ENCODE data around the gene COA3.

COA3 gene

GRCh38 chr17:42798383-42799380 lies at the start of gene COA3, which contains the start of gene CNTD1:
COA3 (minus strand) TSS chr17:42798704; CDS start chr17:42798681, 23 bp downstream.
CNTD1 (plus strand) TSS chr17:42798861; CDS start chr17:42799068, 207 bp downstream.
- no peak for TF ChIP-seq CTCF (conservative IDR thresholded peaks at IDR 0.05)
- peak within 1 kb of the TSS; percentile 77; the same call in 1 of the 2 replicates for H3K27ac ChIP-seq

- H3K27ac ChIP-seq: no peak overlapping the region
- TF ChIP-seq CTCF (conservative IDR thresholded peaks at IDR 0.05): no peak
Observed at GRCh38 chr17:42848093-42848492, 49.6 kb upstream of the COA3 start.

- TF ChIP-seq CTCF (conservative IDR thresholded peaks at IDR 0.05): no peak
- H3K27ac ChIP-seq: no peak overlapping the region
Observed at GRCh38 chr17:42846594-42847280, 48.2 kb upstream of the COA3 start.

- no peak overlapping the region for H3K27ac ChIP-seq
- no peak for TF ChIP-seq CTCF (conservative IDR thresholded peaks at IDR 0.05)
Observed at GRCh38 chr17:42845918-42846593, 47.6 kb upstream of the COA3 start.

GRCh38 chr17:42845556-42845917 lies 47.0 kb upstream of the COA3 start:
- TF ChIP-seq CTCF (conservative IDR thresholded peaks at IDR 0.05): no peak
- no peak overlapping the region for H3K27ac ChIP-seq

- TF ChIP-seq CTCF (conservative IDR thresholded peaks at IDR 0.05): no peak
- no peak overlapping the region for H3K27ac ChIP-seq
Observed at GRCh38 chr17:42844761-42845555, 46.5 kb upstream of the COA3 start.
